HG02938 (cell line): ENCODE data around the gene ITPR1.

Experiments
- ATAC-seq: cut with Tn5 transposase; IDR thresholded peaks from one replicate; pipeline ENCODE4 v1.9.1; 2021; ENCODE audit warnings: mild to moderate bottlenecking, moderate library complexity; ENCODE audit not compliant: unreplicated experiment

The ITPR1 gene

DNA sequence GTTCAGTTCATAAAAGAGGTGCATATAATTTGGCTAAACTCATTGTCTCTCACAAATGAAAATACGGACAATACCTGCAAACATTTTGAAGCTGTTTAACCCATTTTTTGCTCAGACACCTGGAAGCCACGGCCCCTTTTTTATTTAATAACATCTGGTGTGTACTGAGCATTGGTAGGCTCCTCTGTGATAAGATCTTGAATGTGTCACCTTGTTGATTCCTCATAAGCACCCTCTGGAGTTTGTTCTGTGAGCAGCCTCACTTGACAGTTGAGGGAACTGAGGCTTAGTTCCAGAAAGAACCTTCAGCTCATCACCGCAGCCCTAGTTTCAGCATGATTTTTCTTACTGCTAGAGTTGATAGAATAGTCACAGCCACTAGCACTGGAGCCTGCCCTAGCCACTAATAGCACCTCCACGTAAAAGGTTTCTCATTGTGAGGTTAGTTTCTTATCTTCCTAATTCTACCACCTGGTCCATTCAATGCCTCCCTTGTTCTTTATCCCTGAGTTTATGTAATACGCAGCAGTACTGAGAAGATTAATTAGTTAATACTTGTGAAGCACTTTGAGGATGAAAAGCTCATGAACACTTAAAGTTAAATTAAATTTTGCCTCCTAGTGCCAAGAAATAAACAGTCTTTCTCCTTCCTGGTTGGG lies 71.9 kb downstream of the ITPR1 start:
- no peak for ATAC-seq

DNA sequence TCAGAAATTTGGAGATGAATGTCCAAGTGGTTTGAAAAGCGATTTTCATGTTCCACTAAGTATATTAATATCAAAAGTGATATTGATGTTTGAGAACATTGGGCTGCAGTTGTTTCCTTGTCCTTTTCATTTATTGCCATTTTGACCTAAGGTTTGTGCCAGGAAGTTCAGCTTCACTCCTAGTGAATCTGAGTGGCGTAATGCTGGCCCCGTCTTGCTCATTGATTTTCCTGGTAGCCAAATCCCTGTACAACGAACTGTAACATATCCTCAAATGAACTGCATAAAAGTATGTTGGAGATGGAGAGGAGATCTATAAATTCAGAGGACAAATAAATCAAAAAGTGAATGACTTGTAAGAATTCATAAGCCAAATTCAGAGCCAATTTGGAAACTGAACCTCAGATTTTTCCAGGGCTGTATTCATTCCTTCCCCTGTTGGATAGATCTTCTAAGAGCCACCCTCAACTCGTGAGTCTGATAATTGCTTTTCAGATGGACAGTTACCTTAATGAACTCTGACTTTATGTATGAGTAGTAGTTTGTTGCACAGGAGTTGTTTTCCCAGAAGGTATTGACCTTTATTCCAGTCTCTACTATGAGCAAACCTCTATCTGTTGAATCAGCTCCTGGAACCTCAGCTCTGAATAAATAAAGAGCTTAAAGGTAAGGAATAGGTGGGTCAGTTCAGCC lies 72.8 kb downstream of the ITPR1 start:
- ATAC-seq, result no peak

DNA sequence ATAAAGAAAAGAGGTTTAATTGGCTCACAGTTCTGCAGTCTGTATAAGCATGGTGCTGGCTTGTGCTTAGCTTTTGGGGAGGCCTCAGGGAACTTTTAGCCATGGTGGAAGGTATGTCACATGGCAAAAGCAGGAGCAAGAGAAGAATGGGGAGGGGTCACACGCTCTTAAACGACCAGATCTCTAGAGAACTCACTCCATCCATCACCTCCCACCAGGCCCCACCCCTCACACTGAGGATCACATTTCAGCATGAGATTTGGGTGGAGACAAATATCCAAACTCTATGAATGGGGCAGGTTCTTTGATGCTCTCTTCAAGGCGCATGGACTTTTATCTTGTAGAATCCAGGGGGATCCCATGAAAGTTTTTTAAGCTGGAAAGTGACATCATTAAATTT lies 75.7 kb downstream of the ITPR1 start:
- no peak for ATAC-seq

DNA sequence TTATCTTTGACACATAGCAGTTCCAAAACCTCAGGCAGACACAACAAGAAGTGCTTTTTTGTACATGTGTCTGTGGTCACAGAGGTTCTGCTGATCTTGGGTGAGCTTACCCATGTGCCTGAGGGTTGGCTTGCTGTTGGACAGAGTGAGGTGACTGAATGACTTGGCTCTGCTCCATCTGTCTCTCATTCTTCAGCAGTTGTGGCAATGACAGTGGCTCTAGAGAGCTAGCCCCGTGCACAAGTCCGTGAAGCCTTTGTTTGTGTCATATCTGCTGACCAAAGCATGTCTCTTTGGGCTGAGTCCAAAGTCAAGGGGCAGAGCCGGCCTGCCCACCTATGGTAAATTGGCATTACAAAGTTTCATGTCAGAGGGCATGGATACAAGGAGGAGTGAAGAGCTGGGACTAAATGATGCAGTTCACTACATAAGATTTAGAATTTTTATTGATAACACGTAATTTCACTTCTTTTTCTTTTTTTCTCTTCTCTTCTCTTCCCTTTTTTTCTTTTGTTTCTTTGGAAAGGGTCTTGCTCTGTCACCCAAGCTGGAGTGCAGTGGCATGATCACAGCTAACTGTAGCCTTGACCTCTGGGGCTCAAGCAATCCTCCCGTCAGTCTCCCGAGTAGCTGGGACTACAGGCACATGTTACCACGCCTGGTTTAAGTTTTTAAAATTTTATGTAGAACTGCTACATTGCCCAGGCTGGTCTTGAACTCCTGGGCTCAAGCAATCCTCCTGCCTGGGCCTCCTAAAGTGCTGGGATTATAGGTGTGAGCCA lies 77.9 kb downstream of the ITPR1 start:
- ATAC-seq, result peak; percentile 48

DNA sequence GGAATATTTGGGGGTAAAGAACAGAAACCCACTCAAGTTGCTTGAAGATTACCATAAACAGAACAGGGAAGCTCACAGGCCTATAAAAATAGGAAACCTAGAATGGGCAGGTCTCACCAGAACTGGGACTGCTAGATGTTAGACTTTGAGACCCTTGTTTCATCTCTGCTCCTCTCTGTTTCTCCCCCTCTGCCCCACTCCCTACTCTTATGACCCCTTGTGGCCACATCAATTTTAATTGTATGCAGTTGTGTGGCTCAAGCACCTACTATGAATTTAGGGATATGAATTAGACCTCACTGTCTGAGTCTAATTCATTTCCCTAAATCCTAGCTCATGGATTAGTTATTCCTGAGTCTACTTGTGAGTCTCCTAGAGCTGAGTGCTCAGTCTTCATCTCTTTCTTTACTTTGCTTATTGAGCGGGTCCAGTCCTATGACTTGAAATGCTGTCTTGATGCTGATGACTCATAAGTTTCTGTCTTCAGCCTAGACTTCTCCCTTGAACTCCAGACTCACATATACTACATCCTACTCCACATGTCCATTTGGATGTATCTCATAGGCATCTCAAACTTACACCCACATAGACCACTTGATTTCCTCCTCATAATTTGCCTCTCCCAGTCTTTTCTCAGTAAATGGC lies 78.7 kb downstream of the ITPR1 start:
- ATAC-seq, result no peak

DNA sequence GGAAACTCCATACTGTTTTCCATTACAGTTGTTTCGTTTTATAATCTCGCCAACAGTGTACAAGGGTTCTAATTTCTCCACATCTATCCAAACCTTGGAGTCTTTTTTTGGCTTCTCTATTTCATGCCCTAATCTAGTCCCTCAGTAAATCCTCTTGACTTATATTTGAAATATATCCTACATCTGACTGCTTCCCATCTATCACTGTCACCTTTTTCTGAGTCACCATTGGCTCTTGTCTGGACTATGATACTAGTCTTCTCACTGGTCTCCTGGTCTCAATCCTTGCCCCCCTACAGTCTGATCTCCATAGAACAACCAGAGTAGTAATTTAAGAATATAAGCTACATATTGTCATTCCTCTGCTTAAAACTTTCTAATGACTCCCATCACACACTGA lies 80.0 kb downstream of the ITPR1 start:
- ATAC-seq, result no peak

DNA sequence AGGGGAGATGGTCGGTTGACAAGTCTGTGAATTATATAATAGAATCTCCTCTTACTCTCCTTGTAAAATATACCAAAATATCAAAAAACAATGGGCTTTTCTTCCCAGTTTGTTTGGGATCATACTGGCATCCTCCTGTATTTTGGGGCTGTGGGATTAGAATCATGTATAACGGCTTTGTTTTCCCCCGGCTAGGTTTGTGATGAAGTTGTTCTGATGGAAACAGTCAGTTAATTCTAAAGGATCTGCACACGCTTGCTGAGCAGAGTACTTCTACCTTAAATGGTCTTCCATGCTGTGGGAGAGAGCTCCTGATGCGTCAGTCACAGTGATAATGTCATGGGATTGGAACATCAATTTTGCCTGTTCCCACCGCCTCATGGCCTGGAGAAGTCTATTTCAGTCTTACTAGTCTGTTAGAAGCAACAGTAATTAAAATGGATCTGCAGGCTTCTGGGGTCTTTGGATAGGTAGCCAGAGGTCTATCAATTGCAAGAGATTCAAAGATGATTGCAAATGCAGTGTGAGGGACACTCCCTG lies 81.3 kb downstream of the ITPR1 start:
- ATAC-seq, result no peak

DNA sequence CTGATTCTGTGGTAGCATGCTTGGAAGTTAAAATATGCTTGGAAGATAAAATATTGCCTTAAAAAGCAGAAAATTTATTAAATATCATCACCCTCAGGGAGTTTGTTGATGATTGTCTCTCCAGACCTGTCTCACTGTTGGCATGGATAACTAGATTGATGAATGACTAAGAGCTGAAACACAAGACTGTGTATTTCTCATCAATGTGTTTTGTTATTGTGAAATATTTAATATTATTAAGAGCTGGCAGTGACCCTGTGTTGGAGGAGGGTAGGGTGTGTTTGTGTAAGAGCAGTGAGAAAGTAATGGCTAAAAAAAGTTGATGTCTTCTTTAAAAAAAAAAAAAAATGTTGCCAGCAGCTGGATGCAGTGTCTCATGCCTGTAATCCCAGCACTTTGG lies 82.2 kb downstream of the ITPR1 start:
- no peak for ATAC-seq

DNA sequence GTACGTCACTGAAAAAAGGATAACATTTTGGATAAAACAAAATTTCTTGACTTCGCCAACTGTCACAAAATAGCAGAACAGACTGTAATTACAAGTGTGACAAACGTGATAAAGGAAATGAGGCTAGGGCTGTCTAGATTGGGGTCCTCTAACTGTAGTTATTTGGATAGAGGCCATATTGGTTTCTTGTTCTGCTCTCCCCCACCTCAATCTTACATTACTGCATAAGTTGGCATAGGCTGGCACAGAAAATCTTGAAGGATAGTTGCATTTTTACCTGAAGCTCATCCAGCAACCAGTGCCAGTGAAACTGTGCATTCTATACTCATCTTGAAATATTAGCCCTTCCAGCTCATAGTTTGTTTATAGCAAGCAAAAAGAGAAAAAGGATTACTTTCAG lies 84.6 kb downstream of the ITPR1 start:
- ATAC-seq, result no peak

DNA sequence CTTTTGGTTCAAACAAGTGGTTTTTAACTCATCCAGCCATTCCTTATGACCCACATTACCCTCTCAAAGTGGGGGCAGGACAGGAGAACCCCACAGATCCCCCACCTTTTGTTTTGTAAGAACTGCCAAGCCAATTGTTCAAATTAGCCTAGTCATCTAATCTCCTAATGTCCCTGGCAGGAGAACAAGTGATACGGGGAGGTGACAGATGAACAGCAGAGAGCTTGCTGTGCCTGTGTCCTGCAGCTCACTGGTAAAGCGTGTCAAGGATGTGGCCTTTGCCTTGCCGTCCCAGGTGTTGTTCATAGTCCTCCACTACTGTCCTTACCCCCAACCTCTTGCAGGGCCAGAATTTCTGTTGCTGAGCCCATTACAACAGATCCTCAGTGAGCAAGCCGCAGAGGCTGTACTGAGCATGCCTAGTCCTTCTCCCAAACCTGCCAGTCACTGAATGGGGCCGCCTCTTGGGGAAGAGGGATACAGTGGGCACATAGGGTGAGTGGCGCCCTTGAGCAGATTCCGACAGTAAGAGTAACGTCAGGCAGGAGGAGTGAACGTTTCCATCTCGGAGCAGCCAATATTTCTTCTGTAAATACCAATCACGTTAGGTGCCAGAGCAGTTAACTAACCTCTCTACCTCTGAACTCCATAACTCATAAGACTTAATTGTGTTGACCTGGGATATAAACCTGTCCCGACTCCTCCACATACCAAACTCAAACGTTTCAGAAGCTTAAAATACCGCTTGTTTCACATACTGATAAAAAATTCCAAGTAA lies 87.4 kb downstream of the ITPR1 start:
- no peak for ATAC-seq

DNA sequence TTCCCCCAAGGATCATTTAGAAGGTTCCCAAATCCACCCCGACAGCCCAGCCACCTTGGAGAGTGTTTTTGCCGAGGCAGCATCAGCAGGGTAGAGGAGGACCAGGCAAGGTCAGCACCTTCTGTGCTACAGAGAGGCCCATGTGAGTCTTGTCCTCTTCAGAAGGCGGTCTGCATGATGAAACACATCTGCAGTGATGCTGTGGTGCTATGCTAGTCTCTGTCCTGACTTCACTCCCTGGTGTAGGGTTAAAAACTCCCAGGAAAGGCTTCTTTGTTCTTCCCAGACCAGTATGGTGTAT lies 87.9 kb downstream of the ITPR1 start:
- ATAC-seq, result no peak

DNA sequence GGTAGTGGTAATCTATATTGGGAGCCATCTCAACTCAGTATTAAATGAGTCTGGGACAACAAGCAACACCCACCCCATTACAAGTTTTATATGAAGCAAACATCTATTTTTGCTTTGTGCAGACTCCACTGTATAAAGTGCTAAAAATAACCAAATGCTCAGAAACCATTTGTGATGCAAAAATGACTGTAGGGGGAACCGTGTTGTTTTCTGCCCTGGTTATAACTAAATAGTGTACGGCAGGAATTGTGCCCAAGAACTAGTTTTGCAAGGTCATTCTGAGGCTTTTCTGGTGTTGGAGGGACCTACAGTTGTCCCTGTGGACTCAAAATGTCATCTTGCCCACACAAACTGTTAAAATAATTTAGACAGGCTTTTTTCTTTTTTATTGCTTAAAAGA lies 88.3 kb downstream of the ITPR1 start:
- ATAC-seq, result no peak

DNA sequence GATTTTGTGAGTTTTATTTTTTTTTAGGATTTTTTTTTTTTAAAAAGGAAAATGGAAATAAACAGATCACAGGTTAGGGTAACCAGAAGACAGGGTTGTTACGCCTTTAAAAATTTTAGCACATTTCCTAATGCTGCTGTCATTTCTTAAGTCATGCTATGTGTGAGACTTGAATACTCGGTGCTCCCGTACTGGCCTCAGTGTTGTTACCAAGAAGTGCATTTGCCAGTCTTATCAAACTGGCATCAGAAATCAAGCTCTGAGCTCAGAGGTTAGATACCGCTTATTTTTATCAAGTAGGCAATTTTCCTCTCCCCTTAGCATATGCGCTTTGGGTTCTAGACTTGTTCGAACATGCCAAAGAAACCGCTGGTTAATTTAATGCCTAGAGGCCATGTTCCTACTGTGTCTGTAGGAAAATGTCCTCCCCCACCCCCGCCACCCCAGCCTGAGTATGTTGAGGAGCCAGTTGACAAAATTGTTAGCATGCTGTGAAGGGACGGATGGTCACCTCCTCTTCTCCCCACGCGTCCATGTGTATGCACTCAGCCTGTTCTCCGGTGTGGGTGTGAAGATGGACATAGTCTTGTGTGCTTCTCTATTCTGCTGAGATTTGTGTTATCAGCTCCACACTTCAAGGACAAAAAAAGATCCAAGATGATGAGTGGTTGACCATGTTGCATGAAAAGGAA lies 88.9 kb downstream of the ITPR1 start:
- no peak for ATAC-seq

DNA sequence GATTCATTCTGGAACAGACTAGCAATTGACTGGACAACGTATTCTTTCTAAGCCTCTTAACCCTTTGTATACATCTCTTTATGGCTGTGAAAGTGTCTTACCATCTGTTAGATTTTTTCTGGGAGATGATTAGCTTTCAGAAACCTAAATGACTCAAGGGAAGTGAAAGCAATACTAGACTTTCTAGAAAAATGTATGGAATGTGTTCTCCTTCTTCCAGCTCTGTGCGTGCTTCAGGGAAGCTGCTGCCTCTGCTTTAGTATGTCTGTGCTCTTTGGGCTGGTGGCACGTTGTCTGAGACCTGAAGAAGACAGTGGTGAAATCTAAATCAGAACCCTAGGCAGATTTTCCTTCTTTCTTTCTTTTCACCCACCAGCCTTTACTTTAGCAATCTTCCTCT lies 89.5 kb downstream of the ITPR1 start:
- no peak for ATAC-seq

DNA sequence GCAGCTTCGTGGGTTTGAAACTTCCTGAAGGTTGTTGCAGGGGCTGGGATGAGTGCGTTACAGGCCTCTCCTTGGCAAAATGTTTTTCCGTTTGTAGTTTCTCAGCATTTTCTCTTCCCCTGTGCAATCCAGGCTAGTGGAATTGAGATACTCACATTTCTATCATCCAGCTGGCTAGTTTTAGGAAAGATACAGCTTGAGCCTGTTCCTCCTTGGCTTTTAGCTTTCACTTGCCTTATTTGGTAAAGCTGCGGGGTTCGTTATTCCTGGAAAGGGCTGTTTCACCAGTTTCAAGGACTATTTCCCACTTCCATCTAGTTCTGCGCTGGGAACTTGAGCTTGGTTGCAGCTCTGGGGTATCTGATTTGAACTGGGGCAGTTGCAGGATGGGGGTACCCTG lies 90.3 kb downstream of the ITPR1 start:
- ATAC-seq, result no peak

DNA sequence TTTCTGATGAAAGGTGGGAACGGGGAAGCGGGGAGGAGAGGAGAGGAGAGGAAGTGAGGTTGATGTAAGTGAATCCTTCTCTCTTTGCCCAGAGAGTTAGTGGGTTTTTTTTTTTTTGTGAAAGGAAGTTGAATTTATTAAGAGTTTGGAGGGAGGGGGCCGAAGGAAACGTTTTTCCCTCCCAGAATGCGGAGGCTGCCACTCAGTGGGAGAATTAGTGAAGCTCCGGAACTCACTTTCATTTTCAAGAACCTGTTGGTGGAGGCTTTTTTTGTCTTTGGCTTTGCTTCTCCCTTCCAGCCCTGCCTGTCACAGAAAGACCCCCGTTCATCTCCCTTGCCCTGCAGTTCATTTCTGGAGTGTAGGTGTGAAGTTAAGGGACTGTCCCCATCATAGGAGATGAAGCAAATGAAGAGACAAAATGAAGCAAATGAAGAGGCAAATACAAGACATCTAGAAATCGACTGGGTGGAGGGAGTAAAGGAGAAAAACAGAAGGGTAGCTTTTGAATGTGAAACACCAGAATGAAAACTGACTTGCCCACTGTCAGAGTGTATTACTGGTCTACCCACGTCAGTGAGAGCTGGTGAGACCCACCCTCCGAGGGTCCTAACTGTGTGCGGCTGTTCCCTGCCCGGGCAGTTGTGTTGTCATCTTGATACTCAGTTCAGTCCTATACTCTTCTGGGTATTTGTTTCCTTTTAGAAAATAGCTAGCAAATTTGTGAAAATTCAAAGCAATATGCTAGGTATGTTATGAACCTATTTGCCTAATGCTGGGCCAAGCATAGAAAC lies 91.5 kb downstream of the ITPR1 start:
- no peak for ATAC-seq

DNA sequence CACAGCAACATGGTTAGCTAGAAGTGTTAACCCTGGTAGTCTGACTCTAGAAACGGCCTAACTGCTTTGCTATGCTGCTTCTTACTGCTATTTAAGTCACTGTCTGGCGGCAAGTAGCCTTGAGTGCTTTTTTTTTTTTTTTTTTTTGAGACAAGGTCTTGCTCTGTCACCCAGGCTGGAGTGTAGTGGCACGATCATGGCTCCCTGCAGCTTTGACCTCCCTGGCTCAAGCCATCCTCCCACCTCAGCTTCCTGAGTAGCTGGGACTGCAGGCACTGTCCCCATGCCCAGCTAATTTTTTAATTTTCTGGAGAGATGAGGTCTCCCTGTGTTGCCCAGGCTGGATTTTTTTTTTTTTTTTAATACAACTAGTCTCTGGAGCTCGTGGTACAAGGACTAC lies 93.2 kb downstream of the ITPR1 start:
- ATAC-seq, result no peak

DNA sequence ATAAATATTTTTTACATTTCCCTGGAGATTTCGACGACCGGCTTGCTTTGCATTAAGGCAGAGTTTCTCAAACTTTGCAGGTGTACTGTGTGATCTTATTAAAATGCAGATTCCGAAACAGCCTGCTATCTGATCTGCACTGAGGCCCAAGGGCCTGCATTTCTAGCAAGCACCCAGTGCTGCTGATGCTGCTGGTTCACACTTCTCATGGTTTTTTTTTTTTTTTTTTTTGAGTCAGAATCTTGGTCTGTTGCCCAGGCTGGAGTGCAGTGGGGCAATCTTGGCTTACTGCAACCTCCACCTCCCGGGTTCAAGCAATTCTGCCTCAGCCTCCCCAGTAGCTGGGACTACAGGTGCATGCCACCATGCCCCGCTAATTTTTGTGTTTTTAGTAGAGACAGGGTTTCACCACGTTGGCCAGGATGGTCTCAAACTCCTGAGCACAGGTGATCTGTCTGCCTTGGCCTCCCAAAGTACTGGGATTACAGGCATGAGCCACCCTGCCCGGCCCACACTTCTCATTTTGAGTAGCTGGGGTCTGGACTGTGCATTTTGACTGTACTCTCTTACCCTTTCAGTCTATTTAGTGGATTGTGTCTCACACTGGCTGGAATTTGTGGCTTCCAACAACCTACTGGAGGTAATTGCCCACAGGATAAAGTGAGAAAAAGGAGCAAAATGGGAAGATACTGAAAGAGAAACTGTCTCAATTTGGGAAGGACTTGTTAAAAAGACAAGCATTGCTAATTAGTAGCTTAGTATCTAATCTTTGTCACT lies 94.1 kb downstream of the ITPR1 start:
- no peak for ATAC-seq

DNA sequence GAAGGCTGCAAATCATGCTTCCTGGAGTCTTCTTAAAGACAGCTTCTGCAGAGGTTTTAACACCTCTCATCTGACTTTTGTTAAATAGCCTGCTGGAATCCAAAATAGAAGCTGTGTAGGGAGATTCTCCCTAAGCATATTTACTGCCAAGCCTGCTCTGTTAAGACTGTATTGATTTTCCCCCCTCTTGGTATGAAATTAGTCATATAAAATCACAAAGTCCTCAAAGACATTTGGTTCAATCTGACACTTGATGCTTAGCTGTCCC lies 94.6 kb downstream of the ITPR1 start:
- no peak for ATAC-seq
